HG03175 (cell line): ENCODE measurements around the gene INTS3.

Source experiments
- ATAC-seq: cut with Tn5 transposase; IDR thresholded peaks from one replicate; pipeline ENCODE4 v1.9.1; 2021; ENCODE audit warnings: mild to moderate bottlenecking, moderate library complexity; ENCODE audit not compliant: unreplicated experiment

The INTS3 gene

DNA sequence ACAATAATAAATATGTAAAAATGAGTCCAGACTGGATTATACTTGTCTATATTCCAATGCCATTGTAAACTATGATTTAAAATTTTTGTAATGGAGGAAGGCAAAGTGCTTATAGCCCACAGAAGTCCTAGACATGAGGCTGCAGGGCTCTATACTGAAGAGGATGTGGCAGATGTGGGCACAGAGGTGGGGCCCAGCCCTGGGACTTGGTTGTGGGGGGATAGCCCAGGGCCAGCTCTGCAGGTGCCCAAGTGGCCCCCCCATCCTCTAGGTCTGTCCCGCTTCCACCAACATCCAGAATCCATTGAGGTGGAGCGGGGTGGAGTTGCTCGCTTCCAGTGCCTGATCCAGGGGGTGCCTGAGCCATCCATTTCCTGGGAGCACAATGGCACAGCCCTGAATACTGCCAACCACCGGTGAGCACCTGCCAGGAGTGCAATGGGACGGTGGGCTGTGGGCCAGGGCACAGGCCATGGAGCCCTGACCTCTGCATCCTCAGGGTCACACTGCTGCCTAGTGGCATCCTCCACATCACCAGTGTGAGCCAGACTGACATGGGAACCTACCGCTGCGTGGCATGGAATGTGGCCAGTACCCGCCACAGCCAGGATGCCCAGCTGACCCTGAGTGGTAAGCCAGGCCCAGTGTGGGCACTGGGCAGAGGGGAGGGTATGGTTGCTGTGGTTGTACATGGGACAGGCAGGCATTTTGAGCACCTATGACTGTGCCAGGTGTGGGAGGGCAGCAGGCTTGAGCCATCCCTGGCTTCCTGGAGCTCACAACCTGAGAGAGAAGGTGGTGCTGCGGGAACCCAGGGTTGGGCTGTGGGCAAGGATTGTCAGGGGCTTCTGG is 68.3 kb downstream of the INTS3 start:
- ATAC-seq: no peak

DNA sequence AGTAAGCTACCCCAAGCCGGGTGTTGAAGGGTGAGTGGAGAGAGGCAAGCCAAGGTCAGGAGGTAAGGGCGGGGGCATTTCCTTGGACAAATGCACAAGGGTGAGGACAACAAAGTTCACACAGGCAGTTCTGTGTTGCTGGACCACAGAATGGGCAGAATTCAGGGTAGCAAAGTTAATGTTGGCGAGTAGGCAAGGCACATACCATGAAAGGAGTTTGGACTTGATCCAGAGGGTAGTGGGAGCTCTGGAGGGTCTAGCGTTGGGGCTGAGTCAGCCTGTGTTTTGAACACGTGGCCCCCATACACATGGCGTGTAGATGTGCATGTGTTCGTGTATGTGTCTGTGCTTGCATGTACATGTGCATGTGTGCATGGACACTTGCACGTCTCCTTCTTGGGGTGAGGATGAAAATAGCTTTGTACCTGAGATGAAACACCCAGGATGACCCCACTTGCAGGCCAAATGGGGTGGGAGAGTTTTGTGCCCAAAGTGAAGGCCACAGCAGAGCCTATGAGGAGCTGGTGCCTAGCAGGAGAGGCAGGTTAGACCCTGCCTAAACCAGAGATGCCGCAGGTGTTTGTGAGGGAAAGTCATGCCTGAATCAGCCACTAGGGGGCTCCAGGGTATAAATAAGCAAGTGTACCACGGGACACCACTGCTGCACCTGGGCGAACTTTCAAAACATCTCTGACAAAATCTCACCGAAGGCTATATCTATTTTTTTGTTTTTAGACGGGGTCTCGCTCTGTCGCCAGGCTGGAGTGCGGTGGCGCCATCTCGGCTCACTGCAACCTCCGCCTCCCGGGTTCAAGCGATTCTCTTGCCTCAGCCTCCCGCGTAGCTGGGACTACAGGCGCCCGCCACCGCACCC is 69.2 kb downstream of the INTS3 start:
- peak; percentile 58 for ATAC-seq

DNA sequence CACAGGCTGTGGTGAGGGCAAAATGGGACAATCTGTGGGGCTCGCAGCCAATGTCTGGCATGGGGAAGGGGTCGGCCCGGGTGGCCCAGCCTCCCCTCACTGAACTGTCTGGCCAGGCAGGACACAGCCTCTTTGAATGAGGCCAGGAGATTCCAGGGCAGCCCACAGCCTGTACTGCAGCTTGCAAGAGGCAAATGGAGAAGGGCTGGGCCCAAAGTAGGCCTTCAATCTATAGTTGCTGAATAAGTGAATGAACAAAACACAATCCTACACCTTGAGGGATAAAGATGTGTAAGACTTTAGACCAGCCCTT is 70.6 kb downstream of the INTS3 start:
- ATAC-seq: no peak

DNA sequence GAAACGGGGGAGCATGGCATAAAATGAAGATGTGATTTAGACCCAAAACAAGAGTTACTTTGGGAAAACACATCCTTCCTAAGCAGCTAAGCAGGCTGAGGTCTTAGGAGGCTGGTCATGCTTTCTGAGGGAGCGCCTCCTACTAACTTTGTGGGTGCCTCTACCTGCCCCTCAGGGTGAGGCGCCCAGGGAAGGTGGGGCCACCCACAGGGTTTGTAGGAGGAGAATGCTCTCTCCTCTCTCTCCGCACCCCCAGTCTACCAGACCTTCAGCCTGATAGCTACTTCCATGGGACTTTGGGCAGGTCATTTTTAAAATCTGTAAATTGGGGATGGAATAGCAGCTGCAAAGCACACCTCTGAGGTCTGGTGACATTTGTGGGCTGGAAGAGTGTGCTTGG is 71.2 kb downstream of the INTS3 start:
- no peak for ATAC-seq

DNA sequence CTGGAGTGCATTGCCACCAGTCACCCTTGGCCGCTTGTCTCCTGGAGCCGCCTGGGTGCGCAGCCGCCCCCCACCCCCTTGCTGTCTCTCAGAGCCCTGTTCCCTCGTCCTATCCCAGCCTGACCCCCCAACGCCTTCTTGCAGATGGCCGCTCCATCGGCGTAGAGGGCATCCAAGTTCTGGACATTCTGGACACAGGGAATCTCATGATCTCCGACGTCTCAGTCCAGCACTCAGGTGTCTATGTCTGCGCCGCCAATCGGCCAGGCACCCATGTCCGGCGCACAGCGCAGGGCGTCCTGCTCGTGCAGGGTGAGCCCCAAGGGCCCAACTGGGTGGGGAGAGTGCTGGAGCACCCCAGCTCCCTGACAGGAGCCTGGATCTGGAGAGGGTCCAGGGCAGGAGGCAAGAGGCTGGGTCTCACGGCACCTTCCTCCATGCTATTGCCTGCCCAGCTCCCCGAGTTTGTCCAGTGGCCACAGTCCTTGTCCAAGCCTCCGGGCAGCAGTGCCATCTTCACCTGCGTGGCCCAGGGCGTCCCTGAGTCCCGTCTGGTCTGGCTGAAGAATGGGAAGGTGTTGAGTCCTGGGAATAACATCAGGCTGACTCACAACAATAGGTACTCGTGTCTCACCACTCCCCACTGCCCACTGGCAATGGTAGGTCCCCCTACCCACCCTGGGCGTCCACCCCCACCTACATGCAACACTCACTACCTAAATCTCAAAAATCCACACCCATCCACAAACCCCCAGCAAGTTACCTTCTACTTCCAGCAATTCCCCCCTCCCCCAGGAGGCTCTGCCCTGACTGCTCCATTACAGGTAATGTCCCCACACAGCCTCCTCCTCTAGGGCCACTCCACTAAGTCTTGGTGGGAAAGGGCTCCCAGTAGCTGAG is 72.0 kb downstream of the INTS3 start:
- ATAC-seq: no peak

DNA sequence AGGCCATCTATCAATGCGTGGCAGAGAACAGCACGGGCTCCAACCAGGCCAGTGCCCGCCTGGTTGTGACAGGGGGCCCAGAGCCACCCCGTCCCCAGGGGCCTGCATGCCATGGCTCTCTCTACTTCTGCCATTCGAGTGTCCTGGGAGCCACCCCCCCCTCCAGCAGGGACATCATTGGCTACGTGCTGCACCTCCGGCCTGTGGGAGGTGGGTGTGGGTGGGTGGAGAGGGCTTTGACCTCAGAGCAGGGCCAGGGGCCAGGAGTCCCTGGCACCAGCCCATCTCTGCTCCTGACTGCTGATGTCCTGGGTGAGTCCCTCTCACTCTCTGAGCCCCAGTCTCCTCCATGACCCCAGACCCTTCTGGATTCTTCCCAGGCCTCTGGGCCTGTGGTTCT is 72.7 kb downstream of the INTS3 start:
- no peak for ATAC-seq

DNA sequence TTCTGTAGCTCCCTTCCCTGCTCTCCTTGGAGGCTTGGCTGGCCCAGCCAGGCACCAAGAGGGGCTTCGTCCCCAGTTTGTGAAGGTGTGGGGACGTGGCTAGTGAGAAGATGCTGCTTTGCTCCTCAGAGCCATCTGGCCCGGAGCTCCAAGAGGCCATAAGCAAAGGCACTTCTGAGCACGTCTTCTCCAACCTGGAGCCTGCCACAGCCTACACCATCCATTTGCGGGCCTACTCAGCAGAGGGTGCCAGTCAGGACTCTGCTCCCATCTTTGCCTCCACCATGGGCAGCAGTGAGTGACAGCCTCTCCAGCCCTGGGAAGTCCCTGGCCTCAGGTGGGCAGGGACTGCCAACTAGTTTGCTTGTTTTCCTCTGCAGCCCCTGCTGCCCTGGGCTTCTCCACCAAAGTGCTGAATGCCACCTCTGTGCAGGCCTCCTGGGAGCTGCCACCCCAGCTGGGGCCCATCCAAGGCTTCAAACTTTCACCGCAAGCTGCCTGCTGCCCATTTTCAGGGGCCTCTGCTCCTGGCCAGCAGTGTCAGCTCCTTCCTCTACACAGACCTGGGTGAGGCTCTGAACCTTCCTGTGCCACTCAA is 73.3 kb downstream of the INTS3 start:
- no peak for ATAC-seq

DNA sequence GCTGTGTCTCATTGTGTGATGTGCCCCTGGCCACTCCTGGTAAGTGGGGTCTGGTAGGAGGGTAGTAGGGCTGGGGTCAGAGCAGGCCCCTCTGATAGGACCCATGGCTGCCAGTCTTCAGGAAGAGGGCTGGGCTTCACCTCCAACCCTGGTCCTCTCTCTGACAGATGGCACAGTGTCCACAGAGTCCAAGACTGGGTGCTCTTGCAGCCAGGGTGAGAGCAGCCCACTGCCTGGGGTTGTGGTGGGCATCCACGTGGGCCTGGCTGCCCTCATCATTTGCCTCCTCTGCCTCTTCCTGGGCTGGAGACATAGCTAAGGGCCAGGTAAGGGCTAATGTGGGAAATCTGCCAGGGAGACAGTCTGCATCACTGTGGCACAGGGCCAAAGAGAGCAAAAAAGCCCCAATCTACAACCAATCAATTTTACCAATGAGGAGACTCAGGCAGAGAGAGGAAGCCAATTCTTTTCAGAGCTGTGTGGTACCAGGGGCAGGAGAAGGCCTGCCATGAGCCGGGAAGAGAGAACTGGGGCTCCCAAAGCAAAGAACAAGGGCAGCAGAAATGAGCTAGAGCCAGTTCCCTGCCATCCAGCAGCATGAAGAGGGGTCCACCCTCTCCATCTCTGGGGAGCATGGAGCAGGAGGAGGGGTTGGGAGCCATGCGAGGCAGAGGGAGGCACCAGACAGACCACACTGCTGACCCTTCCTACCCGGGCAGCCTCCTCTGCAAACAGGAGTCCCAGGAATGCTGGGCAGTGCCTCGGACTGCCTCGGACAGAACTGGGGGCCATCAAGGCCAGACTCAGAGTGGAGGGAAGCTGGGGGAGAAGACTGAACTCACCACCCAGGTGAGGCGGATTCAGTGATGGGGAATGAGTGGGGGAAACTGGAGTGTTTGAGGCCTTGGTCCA is 74.2 kb downstream of the INTS3 start:
- no peak for ATAC-seq

DNA sequence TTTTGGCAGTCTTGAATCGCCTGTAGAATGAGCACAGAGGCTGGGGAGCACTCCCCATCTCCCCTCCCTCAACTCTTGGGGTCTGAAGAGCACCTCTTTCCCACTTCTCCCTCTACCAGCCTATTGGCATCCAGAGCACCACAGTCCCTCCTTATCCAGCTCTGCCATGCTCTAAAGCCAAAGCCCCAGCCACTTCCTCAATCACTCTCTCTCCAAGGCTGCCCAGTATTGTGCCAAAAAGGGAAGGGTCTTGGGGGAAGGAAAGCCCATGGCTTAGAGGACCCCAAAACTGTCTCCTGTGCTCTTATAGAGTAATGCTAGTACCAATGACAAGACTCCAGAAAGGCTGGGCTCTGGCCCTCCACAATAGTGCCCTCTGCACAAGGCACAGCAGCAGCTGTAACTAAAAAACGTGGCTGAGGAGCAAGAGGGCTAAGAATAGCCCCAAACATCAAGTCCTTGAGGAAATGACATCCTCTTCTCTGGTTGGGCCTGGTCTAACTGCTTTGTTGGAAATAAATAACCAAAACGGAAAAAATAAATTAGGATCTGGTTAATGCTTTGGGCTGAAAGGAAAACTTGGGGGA is 75.7 kb downstream of the INTS3 start:
- no peak for ATAC-seq

DNA sequence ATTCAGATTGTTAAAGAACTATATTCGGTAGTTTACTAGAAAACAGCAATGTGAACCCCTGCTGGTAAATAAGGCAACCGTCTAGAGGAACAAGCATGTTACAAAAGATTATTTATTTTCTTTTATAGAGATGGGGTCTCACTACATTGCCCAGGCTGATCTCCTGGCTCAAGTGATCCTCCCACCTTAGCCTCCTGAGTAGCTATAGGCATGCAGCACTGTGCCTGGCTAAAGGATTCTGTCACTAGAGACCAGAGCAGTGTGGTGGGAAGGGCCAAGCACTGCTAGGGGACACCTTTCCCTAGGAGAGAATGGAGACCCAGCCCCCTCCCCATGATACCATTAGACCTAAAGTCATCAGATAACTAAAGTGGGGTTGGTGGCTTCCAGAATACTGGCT is 76.3 kb downstream of the INTS3 start:
- ATAC-seq: no peak

DNA sequence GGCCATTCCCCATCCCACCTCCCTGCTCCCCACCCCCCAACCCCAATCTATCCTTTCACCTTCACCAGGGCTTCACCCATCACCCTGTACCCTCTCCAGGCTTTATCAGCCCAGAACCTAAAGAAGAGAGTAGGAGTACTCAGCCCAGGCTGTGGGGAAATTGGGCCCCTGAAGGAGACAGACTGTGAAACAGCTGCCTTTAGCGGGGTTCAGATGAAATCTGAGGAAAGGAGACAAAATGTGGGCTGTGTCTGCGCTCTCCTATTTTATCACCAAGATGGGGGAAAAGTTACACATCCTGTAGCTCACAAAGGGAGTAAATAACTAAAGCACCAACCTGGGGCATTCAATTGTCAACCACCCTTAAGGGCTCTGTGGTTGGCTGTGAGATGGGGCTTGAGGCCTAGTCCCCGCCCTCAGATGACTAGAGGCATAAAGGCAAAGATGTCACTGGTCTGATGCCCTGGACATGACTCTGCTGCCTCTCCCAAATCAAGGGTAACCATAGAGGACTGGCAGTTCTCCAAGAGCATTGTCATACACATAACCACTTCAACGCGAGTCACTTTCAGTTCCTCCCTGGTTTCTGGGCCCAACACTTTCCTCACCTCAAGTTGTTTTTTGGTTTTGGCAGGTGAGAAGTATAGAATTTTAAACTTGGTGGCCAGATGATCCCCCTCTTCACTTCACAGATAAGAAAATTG is 77.3 kb downstream of the INTS3 start:
- peak; percentile 98 for ATAC-seq

DNA sequence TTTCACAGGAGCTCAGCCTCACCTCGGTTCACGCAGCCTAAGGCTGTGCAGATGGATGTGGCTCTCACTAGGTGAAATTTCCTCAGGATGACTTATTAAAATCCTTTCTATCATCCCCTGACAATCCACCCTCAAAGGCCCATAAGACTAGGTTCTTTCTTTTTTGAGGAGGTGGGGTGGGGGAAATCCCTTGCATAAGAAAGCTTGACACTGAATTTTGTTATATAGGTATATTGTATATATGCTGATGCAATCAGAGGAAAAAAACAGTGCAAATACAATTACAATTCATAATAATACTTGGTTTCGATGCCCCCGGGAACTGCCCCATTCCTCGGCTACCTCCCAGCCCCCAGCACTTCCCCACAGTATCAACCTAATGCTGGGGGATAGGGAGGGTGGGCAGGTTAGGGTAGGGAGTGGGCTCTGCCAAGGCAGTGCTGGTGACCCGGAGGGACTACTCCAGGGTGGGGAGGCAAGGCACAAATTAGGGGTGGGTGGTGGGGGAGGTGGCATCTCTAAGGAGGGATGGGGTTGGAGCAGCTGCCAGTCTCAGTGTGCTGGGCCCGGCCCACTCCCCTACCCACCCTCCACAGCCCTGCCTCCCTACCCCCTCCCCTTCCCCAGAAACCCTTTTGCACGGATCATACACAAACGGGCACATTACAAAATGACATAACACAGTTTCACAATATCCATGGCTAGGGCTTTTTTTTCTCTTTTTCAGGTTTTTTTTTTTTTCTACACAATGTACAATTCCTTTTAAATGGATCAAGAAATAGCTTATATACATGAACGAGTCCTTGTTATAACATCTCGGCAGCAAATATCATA is 78.3 kb downstream of the INTS3 start:
- peak; percentile 8 for ATAC-seq

DNA sequence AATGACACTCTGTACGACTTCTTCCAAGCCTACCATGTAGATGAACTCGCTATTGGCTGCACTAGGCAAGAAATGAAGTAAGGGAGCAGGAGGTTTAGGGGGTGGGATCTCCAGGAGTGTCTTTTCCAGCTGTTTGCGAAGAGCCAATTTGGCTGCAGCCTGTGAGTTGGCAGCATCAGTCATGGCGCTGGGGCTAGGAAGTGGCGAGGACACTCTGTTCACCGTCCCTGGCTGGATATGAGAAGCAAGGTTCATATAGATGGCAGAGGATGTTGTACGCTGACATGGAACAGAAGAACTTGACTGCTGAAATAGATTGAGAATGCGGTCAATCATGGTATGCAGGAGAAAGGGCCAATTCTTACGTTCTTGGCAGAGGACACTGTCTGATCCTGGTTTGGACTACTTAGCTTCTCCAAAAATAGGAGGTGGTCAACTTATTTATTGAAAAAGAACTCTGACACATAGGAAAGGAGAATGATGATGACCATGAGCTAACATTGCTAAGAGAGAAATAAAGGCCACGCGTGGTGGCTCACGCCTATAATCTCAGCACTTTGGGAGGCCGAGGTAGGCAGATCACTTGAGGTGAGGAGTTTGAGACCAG is 88.5 kb downstream of the INTS3 start:
- no peak for ATAC-seq

DNA sequence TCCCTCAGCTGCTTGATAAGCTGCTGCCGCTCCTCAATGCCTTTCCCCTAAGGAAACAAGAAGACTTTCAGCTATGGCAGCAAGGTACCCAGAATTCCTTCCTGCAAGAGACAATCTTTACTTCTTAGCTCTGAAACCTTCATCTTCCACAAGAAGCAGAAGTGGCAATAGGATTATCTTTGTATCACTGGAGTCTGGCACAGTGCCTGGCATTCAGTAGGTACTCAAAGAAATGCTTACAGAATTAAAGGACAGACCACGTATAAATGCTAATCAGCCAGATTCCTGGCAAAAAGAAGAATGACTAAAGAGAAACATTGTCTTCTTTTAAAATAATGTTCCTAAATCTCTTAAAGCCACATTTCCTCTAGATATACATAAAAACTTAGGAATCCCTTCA is 91.0 kb downstream of the INTS3 start:
- no peak for ATAC-seq
